HT-29 (cell line): Measurements from ENCODE around the gene FFAR3. TPM values are rescaled to one million over a fixed set of nuclear protein-coding genes. Genes with fewer than 3 reads are reported as not detected.

Experiments
- DNase-seq: peaks from one replicate; pipeline ENCODE4 v3.0.0-alpha.2; 2015; ENCODE audit warnings: low spot score
- total RNA-seq: library from RNA; depleted of rRNA; stranded (reverse); fragments of >200 nt; shearing (Covaris generic); gene quantifications from 2 replicates; pipeline ENCODE4 v1.2.3, GENCODE V29; 2014; rRNA removed

FFAR3 gene, protein sequence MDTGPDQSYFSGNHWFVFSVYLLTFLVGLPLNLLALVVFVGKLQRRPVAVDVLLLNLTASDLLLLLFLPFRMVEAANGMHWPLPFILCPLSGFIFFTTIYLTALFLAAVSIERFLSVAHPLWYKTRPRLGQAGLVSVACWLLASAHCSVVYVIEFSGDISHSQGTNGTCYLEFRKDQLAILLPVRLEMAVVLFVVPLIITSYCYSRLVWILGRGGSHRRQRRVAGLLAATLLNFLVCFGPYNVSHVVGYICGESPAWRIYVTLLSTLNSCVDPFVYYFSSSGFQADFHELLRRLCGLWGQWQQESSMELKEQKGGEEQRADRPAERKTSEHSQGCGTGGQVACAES
- not detected in 2 replicates for total RNA-seq

- DNase-seq: no peak
These were observed at the start of gene FFAR3 for GRCh38 chr19:35357867-35358573. FFAR3 (plus strand) TSS chr19:35358460; CDS start chr19:35358891, 431 bp downstream.

GRCh38 chr19:35308910-35309309 lies 49.4 kb upstream of the FFAR3 start:
- no peak for DNase-seq

- DNase-seq: no peak
These were observed 48.6 kb upstream of the FFAR3 start for GRCh38 chr19:35309481-35310279.

- no peak for DNase-seq
These were observed 47.9 kb upstream of the FFAR3 start for GRCh38 chr19:35310331-35310730.

DNA sequence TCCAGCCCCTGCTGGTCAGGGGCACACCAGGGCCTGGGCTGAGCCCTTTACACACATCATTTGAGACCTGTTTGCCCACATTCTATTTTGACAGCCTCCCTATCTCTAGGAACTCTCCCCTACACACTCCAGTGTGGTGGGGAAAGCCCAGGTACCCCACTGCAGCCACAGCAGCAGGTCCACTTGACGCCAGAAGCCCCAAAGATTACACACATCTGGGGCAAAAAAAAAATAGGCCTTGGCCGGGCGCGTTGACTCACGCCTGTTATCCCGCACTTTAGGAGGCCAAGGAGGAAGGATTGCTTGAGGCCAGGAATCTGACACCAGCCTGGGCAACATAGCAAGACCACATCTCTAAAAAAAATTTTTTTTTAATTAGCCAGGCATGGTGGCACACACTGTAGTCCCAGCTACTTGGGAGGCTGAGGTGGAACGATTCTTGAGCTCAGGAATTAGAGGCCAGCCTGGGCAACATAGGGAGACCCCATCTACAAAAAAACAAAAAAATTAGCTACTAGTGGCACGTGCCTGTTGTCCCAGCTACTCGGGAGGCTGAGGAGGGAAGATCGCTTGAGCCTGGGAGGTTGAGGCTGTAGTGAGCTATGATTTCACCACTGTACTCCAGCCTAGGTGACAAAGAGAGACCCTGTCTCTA lies 47.3 kb upstream of the FFAR3 start:
- no peak for DNase-seq

GRCh38 chr19:35311901-35312665 lies 46.2 kb upstream of the FFAR3 start:
- no peak for DNase-seq

GRCh38 chr19:35313587-35313986 lies 44.7 kb upstream of the FFAR3 start:
- DNase-seq: no peak

DNA sequence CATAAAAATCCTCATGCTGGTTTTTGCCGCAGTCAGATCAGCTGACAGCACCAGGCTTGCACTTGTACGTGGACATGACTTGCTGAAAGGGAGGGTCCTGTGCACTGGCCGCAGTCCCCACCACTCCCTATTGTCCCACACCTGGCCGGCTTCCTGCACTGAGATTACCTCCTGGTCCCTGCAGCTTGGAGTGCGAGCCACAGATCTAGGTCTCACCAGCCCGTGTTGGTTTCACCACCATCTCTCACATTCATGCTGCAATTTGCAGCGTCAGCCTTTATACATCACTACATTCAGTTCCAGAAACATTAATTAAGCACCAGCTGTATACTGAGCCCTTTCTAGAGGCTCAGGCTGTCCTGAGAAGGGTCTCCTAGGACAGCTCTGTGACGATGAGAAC lies 44.2 kb upstream of the FFAR3 start:
- no peak for DNase-seq

- DNase-seq: no peak
These were observed 43.3 kb upstream of the FFAR3 start for GRCh38 chr19:35314858-35315470.

GRCh38 chr19:35315883-35316282 lies 42.4 kb upstream of the FFAR3 start:
- no peak for DNase-seq

DNA sequence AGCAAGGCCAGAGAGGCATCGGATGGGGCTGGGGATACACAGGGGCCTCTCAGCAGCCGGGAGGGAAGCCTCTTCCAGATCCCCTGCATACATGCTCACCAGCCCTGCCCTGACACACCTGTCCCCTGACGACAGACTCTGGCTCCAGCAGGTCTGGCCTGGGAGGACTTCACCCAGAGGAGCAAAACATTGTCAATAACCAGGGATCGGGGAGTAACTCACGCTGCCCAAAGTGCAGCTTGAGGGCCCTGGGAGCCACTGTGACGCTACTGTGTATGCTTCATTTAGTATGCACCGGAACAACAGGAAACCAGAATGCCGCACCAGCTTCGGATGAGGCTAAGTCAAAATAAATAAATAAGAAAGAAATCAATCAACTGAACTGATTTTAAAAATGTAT lies 41.7 kb upstream of the FFAR3 start:
- DNase-seq: no peak

DNA sequence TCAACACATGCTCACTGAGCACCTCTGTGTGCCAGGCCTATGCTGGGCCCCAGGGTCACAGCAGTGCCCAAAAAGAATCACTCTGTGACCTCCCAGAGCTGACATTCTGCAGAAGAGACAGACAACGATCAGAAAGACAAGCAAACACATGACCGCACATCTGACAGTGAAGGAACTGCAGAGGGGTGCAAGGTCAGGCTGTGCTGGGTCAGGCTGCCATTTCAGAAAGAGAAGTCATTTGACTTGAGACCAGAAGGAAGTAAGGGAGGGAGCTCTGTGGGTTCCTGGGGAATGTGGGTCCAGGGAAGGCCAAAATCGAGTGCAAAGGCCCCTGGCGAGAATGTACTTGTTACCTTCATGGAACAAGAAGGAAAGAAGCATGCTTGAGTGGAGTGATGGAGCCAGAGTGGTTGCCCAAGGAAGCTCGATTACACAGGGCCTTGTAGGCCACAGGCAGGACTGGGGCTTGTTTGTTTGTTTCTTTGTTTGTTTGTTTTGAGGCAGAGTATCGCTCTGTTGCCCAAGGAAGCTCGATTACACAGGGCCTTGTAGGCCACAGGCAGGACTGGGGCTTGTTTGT lies 40.7 kb upstream of the FFAR3 start:
- no peak for DNase-seq

DNA sequence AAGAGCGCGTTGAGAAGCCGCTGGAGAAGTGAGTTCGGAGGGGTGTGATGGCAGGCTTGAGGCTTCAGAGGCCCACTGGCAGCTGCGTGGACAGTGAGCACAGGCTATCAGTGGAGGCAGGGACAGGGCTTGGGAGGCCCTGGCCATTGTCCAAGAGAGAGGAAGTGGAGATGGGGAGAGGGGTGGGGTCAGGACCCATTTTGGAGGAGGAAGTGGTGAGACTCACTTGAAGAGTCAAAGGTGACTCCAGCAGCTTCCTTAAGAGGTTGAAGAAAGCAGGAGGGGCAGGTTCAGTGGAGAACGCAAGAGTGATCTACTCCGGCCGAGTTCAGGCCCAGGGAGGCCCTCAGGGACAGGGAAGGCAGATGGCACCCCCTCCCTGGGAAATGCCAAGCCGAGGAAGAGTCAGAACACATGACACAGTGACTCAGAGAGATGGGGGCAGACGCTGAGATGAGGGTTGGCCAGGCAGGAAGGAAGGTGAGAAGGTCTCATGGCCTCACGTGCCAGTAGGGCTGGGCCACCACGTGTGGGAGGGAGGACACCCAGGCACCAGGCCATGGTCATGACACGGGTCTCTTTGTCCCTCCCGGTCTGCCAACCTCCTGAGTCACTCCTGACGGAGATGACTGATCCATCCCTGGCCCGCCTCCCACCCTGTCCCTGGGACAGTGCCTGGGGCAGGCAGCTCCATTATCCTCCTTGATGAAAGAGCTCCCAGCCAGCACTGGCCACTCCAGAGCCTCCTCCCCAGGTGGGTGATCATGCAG lies 39.4 kb upstream of the FFAR3 start:
- DNase-seq: peak; percentile 74

DNA sequence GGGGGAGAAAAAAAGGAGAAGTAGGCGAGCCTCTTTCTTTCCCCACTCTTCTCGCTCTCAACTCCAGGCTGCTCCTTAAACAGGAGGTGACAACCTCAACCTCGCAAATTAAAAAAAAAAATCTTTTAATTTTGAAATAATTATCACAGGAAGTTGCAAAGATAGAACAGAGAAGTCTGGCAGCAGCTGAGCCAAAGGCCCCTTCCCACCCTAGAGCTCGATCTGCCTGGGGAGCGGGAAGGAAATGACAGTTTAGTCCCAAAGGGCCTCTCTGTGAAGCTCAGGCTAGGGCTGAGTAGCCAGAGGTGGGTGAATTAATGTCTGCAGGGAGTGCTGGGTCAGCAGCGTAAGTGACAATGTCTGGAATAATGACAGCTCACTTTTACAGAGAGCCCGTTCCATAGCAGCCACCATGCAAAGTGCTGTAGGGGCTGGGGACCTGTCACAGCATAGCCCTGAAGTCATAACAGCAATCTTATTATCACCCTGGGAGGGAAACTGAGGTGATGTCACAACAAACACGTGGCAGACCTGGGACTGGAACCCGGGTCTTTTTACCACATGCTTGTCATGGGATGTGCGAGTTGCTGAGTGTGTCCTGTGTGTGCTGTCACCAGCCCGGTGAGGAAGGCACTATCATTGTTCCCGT lies 38.1 kb upstream of the FFAR3 start:
- no peak for DNase-seq

GRCh38 chr19:35321291-35321690 lies 37.0 kb upstream of the FFAR3 start:
- DNase-seq: no peak

- DNase-seq: no peak
These were observed 36.2 kb upstream of the FFAR3 start for GRCh38 chr19:35322014-35322413.

DNA sequence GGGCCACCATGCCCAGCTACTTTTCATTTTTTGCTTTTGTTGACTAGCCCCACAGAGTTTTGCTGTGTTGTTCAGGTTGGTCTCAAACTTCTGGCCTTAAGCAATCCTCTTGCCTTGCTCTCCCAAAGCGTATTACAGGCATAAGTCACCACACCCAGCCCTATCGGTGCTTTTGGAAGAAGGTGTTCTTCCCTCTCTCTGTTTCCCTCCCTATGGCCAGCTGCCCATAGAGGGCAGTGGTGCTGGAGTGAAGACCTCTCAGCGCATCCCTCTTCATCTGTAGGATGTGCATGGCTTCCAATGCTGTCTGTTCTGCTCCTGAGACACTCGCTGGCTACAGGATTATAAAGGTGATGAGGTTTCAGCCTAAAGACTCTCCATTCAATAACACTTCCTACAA lies 30.6 kb upstream of the FFAR3 start:
- DNase-seq: peak; percentile 36

GRCh38 chr19:35328851-35329285 lies 29.4 kb upstream of the FFAR3 start, which contains the start of gene CD22:
CD22 (plus strand) TSS chr19:35329187; CDS start chr19:35332041, 2,854 bp downstream.
- DNase-seq: no peak

- no peak for DNase-seq
These were observed 28.9 kb upstream of the FFAR3 start for GRCh38 chr19:35329323-35329722.
